Stimulated activated naive CD8-positive, alpha-beta T cell treated with anti-CD3 and anti-CD28 coated beads, Interleukin-15, Interleukin-2, amounts not matched to agents 100 ng/mL and 50 ng/mL, for 24 hours (primary cell): ENCODE measurements around the gene ZNF846.
"Not testable (repeated sequence)": the region's sequence is repeated elsewhere in the genome, so short reads cannot be mapped to it uniquely, and the experiment has no call there.

Experiments
- H3K27ac Mint-ChIP-seq: one replicate; pipeline ENCODE4 v1.8.0; 2021; ENCODE audit warnings: mild to moderate bottlenecking, mixed read lengths
- H3K27me3 Mint-ChIP-seq: one replicate; pipeline ENCODE4 v1.8.0; 2021; ENCODE audit warnings: mixed read lengths
- H3K36me3 Mint-ChIP-seq: one replicate; pipeline ENCODE4 v1.8.0; 2021; ENCODE audit warnings: low read depth, mixed read lengths
- H3K4me1 Mint-ChIP-seq: one replicate; pipeline ENCODE4 v1.8.0; 2021; ENCODE audit warnings: low read depth, mixed read lengths
- H3K4me3 Mint-ChIP-seq: one replicate; pipeline ENCODE4 v1.8.0; 2021; ENCODE audit warnings: mild to moderate bottlenecking, mixed read lengths
- H3K9me3 Mint-ChIP-seq: one replicate; pipeline ENCODE4 v1.8.0; 2021; ENCODE audit warnings: mixed read lengths

ZNF846 gene

DNA sequence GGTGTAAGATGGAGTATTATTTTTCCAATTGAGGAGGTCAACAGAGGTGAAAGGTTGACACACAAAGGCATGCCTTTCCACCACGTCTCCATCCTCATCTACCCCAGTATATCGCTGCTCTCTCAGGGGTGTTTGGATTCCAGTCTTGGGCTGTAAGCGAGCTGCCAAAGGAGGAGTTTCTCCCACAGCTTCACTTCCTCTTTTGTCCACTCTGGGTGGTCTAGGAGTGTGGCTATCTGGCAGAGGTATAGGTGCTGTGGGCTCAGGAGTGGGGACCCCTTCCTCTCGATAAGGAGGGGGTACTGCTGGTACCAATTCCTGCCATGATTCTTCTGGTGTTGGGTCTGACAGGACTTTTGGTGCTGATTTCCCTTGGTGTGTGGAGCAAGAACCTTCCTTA is 39.4 kb downstream of the ZNF846 start:
- Mint-ChIP-seq H3K27me3 (no peaks in the 10 kb centered on the region), H3K36me3 (no peaks in the 10 kb centered on the region), H3K27ac (no peak overlapping the region), H3K4me1 (no peaks in the 10 kb centered on the region), H3K4me3 (no peak overlapping the region), H3K9me3 (no peaks in the 10 kb centered on the region)

DNA sequence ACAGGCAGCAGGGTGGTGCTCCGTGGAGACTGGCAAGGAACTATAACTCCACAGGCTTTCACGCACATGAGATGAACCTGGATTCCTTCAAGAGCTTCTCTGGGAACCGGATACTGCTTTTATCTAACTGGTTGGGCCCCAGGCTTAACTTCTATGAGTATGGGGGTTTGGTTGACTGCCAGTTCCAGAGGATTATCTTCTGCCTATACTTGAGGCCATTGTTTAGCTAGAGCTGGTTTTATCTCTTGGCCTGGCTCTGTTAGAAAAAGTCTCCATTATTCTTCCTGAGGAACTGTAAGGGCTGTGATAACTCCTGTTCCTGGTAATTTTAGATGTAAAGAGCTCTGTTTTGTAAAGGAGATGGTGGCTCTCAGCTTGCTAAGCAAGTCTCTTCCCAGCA is 40.9 kb downstream of the ZNF846 start:
- Mint-ChIP-seq H3K27ac (no peak overlapping the region), H3K4me3 (no peak overlapping the region), H3K4me1 (no peaks in the 10 kb centered on the region), H3K9me3 (peaks cover 3% of the 10 kb centered on the region), H3K36me3 (no peaks in the 10 kb centered on the region), H3K27me3 (no peaks in the 10 kb centered on the region)

DNA sequence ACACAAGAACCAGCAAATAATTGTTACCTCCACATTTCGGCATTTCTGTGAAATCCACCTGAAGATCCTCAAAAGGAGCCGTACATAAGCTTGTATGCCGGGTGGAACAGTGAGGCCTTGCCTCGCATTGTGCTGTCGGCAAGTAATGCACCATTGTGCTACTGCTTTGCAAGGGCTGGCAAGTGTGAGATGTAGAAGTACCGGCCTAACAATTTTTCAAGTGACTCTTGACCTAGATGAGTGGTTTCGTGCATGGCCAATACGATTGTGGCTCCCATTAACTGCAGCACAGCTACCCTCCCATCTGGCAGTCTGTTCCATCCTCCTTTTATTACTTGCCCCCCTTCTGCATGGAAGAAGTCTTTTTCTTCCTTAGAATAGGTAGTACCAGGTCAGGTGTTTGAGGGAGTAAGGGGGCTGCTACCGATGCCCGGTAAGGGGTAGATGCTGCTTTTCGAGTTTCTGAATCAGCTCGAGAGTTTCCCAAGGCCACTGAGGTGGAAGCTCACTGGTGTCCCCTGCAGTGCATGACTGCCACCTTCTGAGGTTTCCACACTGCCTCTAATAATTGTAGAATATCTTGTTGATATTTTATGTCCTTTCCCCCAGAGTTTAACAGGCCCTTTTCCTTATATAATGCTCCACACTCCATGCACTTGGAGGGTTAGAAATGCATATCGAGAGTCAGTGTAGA is 42.9 kb downstream of the ZNF846 start:
- not testable (repeated sequence) for H3K4me1 Mint-ChIP-seq, H3K27me3 Mint-ChIP-seq, H3K36me3 Mint-ChIP-seq, H3K4me3 Mint-ChIP-seq, H3K27ac Mint-ChIP-seq, H3K9me3 Mint-ChIP-seq

DNA sequence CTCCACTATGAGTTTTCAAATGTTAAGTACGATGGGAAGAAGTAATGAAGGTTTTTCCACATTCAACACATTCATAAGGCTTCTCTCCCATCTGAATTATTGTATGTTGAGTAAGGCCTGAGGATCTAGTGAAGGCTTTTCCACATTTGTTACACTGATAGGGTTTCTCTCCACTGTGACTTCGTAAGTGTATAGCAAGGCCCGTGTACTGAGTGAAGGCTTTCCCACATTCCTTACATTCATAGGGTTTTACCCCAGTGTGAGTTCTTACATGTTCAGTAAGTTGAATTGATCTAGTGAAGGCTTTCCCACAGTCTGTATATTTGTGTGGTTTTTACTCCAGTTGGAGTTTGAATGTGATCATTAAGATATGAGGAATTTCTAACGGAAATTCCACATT is 44.4 kb downstream of the ZNF846 start:
- Mint-ChIP-seq H3K27ac (no peak overlapping the region), H3K27me3 (no peaks in the 10 kb centered on the region), H3K4me3 (no peak overlapping the region), H3K4me1 (peaks cover 7% of the 10 kb centered on the region), H3K9me3 (peaks cover 3% of the 10 kb centered on the region), H3K36me3 (no peaks in the 10 kb centered on the region)

DNA sequence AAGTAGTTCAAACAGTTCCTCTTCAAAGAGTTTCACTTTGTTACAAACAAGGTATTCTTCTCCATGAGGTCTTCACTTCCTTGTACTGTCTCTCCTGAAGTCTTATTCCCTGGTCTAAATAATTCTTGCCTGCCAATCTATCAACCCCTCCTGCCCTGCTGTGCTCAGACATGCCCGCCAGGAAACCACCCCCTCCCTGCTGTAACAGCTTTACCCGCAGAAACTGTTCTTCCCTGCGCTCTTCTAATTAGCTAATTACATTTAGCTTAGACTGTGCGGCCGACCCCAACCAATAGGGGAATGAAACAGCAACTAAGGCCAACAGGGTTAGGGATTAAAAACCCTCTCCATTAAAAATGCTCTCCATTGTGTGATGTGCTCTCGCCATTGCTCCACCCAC is 46.7 kb downstream of the ZNF846 start:
- Mint-ChIP-seq H3K36me3 (no peaks in the 10 kb centered on the region), H3K4me3 (peak overlapping the region; percentile 8), H3K4me1 (peaks cover 7% of the 10 kb centered on the region), H3K27ac (no peak overlapping the region), H3K27me3 (peaks cover 8% of the 10 kb centered on the region), H3K9me3 (peaks cover 3% of the 10 kb centered on the region)

DNA sequence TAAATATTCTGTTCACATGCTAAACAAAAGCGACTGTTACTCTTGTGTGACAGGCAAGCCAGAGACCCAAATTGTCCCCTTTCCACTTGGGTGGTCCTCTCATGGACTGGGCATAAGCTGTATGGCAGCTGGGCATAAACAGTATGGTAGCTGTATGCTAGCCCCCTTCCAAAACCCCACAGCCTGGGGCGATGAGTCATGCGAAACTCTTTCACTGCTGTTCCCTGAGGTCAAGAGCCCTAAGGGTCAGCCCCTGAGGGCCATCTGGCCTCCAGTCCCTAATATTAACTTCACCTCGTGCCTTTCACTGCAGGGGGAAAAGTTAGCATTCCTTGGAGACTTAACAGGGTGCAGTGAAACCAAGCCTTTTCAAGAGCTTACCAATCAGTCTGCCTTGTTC is 48.0 kb downstream of the ZNF846 start:
- H3K4me1 Mint-ChIP-seq, result peaks cover 7% of the 10 kb centered on the region
- H3K27me3 Mint-ChIP-seq, result peaks cover 12% of the 10 kb centered on the region
- H3K36me3 Mint-ChIP-seq, result no peaks in the 10 kb centered on the region
- H3K4me3 Mint-ChIP-seq, result no peak overlapping the region
- H3K27ac Mint-ChIP-seq, result no peak overlapping the region
- peaks cover 3% of the 10 kb centered on the region for H3K9me3 Mint-ChIP-seq

DNA sequence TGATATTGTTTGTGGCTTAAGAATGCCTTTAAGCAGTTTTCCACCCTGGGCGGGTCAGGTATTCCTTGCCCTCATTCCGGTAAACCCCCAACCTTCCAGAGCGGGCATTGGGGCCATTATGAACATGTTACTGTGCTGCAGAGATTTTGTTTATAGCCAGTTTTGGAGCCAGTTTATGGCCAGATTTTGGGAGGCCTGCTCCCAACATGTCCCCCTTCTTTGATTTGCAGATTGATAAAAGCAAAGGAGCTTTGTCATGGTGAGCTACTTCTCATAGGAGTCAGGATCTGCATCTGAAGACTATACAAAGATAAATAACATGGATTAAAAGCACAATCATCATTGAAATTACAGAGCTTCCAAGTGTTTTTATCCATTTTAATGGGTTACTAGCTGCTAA is 56.7 kb downstream of the ZNF846 start:
- no peak overlapping the region for H3K27ac Mint-ChIP-seq
- H3K4me1 Mint-ChIP-seq, result peaks cover 5% of the 10 kb centered on the region
- peaks cover 41% of the 10 kb centered on the region for H3K9me3 Mint-ChIP-seq
- H3K36me3 Mint-ChIP-seq, result peaks cover 17% of the 10 kb centered on the region
- H3K27me3 Mint-ChIP-seq, result peaks cover 26% of the 10 kb centered on the region
- H3K4me3 Mint-ChIP-seq, result no peak overlapping the region

DNA sequence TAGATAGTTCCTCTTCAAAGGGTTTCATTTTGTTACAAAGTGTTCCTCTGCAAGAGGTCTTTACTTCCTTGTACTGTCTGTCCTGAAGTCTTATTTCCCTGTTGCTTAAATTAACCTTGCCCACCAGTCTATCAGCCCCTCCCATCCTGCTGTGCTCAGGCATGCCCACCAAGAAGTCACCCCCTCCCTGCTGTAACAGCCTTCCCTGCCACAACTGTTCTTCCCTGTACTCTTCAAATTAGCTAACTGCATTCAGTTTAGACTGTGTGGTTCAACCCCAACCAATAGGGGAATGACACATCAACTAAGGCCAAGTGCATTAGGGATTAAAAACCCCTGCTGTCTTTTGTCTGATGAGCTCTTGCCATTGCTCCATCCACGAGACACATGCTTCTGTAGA is 59.2 kb downstream of the ZNF846 start:
- H3K27ac Mint-ChIP-seq, result no peak overlapping the region

DNA sequence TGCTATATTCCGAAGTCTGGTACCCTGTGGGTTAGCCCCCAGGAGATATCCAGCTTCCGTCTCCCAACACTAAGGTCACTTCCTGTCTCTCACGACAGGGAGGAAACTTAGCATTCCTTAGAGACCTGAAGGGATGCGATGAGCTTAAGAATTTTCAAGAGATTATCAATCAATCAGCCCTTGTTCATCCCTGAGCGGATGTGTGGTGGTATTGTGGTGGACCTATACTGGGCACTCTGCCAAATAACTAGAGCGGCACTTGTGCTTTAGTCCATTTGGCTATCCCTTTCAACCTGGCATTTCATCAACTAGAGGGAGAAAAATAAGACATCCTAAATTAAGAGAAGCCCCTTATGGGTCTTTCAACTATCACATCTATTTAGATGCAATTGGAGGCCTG is 62.7 kb downstream of the ZNF846 start:
- Mint-ChIP-seq H3K9me3 (peaks cover 17% of the 10 kb centered on the region), H3K4me3 (no peak overlapping the region), H3K4me1 (peaks cover 9% of the 10 kb centered on the region), H3K36me3 (peaks cover 9% of the 10 kb centered on the region), H3K27me3 (no peaks in the 10 kb centered on the region), H3K27ac (no peak overlapping the region)

More for the DNA sequence above, 59.2 kb downstream of the ZNF846 start:
- peaks cover 5% of the 10 kb centered on the region for H3K4me1 Mint-ChIP-seq
- no peak overlapping the region for H3K4me3 Mint-ChIP-seq
- H3K36me3 Mint-ChIP-seq, result peaks cover 17% of the 10 kb centered on the region
- H3K9me3 Mint-ChIP-seq, result peaks cover 41% of the 10 kb centered on the region
- peaks cover 14% of the 10 kb centered on the region for H3K27me3 Mint-ChIP-seq

DNA sequence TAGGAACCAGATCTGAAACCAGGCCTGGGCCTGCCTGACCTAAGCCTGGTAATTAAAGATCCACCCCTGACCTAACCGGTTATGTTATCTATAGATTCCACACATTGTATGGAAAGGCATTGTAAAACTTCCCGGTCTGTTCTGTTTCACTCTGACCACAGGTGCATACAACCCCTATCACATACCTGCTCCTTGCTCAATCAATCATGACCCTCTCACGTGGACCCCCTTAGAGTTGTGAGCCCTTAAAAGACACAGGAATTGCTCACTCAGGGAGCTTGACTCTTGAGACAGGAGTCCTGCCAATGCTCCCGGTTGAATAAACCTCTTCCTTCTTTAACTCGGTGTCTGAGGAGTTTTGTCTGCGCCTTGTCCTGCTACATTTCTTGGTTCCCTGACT is 66.4 kb downstream of the ZNF846 start:
- Mint-ChIP-seq H3K27ac (no peak overlapping the region), H3K4me3 (no peak overlapping the region), H3K27me3 (peaks cover 5% of the 10 kb centered on the region), H3K36me3 (no peaks in the 10 kb centered on the region), H3K9me3 (no peaks in the 10 kb centered on the region), H3K4me1 (peaks cover 4% of the 10 kb centered on the region)
